GM19043 (cell line): ENCODE results near the gene TOPBP1.
"Not testable (repeated sequence)": the region's sequence is repeated elsewhere in the genome, so short reads cannot be mapped to it uniquely, and the experiment has no call there.

ENCODE experiments used
- ATAC-seq: cut with Tn5 transposase; IDR thresholded peaks from one replicate; pipeline ENCODE4 v1.9.1; 2021; ENCODE audit warnings: low read depth; ENCODE audit not compliant: unreplicated experiment

Gene TOPBP1

DNA sequence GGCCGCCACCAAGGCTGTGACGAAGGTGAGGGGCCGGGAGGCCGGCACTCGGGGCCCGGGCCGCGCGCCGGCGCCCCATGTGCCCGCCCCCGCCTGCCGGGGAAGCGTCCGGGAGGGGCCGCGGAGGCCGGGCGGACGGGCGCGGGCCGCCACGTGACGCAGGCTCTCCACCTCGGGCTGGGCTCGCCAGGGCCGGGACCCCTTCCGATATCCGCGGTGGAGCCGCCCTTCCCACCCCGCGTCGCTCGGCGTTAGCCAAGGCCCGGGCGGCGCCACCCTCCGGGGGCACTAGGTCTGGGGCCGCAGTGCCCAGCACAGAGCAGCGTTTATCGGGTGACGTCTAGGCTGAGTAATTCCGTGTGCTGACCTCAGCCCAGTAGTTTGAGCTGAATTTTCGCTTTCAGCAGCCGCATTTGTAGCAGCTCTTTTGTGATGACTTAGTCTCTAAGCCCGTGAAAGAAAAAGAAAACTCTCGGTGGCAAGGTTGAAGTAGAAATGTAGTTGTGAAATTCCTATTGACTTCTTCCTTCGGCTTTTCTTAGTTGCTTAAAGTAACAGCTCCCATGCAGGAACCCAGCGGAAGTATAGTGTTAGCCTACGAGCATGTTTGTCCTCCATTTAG, 87.4 kb downstream of the TOPBP1 start:
- ATAC-seq, result peak; percentile 20

DNA sequence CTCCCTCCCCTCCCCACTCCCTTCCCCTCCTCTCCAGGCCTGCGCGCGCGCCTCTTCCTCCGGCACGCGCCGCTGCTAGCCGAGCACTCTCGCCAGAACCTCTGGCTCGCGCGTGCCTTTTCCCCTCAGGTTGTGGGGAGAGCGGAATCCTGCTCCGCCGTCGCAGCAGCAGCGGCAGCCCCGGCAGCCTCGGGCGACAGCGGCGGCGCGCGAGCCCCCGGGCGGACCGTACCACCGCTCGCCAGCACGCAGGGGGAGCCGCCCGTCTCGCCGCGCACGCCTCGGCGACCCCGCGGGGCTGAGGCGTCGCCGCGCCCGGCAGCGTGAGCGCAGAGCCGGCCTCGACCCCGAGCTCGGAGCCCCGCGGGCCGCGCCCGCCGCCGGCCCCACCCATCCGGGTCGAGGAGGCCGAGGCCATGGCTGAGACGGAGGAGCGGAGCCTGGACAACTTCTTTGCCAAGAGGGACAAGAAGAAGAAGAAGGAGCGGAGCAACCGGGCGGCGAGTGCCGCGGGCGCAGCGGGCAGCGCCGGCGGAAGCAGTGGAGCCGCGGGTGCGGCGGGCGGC, 88.0 kb downstream of the TOPBP1 start, which contains the start of gene CDV3:
Gene CDV3, plus strand, starts transcription at position 58 of the 566 bp plus-strand sequence. Its CDS starts 359 bp downstream, at position 417.
- peak; percentile 19 for ATAC-seq

DNA sequence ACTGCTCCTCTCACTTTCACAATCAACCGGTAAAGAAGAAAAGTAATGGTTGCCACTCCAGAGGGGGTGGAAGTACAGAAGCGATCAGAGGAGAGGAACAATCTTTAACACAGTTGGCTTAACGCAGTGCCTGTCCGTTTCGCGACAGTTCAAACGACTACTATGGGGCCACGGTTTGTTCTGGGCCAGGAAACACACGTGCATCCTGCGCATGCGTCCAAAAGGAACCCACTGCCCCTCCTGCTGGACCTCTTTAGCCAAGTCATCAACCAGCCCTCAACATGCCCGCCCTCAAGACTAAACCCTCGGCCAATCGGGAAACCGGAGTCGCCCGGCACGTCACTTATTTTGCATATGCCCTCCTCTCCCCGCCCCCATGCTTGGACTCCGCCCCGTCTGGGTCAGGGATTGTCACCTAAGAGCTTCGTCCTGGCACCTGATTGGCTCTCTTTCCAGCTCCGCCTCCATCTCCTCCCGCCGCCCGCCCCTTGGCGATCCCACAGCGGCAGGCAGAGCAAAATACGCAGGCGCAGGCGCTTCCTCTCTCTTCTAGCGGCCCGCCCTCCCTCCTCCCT, 88.6 kb downstream of the TOPBP1 start:
- ATAC-seq, result peak; percentile 75

DNA sequence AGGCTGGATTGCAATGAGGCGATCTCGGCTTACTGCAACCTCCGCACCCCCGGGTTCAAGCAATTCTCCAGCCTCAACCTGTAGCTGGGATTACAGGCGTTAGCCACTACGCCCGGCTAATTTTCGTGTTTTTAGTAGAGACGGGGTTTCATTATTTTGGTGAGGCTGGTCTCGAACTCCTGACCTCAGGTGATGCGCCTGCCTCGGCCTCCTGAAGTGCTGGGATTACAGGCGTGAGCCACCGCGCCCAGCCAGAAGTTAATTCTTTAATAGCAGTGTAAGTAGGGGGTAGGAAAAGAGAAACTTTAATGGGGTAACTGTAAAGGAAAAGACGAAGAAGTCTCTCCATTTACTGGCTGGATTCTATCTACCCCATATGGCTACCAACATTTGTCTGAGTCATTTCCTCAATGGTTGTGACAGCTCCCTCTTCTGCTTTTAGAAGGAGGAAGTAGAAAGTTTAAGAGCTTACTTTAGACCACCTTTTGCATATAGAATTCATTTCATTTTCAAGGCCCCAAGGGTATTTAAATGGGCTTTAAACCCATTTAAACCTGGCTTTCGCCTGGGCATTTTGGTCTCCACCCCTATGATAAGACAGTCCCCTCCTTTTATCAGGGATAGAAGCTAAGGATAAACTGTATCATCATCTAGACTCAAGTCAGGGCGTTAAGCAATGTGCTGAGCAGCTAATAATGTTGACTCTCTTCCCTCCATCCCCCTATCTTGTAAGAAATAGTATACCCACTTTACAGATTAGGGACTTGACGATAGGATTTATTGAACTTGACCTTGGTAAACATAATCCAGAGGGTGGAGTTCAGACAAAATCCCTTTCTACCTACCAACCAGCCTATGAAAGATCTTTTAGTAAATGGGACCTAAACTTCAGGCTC, 89.3 kb downstream of the TOPBP1 start:
- no peak for ATAC-seq

DNA sequence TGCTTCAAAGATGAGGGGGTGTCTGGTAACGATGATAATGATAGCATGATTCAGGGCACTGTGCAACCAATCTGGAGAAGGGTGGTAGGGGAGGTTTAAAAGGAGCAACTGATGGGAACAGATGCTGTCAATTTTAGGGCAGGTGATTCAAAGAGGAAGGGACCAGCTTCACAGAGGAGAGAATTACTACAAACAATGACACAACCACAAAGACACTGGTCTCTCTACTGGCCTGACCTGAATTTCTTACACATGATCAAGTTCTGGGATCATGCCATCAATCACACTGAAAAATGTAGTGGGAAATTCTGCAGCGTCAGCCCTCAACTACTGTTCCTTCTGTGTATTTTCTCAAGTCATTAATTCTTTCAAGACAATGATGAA, 90.8 kb downstream of the TOPBP1 start:
- ATAC-seq, result no peak

DNA sequence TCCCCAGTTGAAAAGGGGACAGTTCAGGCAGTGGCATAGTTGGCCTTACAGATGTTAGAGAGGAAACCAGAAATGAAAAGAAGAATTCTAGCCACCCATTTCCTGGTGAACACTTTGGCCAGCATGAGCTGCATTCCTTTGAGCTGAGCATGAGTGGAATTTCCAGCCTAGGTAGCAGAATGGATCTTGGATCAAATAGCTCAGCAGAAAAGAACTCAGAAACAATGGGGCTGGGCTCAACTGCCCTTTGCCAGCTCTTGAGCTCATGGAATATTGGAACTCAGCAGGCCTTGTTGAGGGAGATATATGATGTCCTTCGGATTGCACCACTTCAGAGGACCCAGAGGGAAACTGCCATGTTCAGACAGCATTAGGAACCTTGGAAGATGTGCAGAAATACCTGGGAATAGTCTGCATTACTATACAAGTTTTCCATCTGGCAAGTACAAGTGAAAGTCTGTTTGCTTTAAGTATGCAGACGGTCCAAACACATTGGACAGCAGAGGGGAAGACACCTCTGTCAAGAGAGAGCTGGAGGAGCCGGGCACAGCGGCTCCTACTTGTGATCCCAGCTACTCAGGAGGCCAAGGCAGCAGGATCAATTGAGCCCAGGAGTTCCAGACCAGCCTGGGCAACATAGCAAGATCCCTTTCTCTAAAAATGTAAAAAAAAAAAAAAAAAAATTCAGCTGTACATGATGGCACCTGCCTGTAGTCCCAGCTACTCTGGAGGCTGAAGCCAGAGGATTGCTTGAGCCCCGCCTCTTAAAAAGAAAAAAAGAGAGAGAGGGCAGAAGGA, 91.4 kb downstream of the TOPBP1 start:
- ATAC-seq, result no peak

DNA sequence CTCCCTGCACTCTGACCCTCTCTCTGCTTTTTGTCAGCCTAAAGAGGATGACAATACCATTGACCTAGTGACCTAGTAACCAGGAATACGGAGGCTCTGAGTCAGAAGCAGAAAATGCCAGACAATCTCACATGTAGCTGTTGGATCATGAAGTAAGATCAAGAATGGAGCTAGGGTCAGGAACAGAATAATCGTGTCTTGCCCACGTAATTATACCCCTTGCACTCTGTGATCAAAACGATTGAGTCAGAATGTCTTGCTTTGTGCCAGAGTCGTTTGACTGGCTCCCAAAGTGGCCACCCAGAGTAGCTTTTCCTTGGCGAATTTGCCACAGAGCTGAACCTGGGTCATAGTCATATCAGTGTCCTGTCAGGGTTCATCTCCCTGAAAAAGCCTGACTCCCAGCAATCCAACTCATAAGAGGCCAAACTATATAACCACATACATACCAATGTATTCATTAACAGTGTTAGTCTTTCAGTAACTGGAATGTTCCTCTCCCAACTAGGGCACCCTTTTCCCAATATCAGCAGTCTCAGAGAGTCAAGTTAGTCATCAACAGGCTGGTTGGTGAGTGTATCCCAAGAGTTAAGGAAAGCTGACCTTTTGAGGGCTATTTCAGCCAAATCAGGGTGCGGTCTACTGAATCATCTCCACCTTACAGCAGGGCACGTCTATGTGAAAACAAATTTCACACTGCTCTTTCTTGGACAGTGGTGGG, 93.3 kb downstream of the TOPBP1 start:
- ATAC-seq, result no peak

DNA sequence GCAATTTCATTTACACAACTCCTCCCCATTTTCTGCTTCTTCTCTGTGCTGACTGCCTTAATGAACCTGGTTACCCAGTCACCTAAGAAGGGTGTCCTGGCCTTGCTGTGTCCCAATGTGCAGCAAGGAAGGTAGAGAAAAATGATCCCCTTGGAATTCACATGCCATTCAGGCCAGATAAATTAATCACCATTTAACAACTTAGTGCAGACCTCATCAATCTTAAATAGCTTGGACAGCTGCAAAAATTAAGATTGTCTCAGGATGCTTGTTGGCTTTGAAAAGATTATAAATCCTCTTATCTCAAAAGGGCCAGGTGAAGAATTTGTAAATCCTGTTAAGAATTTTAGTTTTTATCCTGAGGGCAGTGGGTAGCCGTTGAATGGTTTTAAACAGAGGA, 97.9 kb downstream of the TOPBP1 start:
- ATAC-seq, result no peak

DNA sequence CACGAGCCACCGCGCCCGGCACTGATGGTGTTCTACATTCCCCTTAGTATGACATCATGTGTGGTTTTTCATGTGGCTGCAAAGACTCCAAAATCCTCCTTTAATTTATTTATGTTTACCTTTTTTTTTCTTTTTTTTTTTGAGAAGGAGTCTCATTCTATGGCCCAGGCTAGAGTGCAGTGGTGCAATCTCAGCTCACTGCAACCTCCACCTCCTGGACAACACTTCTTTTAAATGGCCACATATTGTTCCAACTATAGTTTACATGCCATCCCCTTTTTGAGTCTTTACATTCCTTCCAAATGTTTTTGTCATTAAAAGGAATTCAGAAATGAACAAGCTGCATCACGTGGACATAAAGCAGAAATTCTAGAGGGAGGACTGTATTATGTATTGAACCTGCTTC, 98.6 kb downstream of the TOPBP1 start:
- no peak for ATAC-seq

DNA sequence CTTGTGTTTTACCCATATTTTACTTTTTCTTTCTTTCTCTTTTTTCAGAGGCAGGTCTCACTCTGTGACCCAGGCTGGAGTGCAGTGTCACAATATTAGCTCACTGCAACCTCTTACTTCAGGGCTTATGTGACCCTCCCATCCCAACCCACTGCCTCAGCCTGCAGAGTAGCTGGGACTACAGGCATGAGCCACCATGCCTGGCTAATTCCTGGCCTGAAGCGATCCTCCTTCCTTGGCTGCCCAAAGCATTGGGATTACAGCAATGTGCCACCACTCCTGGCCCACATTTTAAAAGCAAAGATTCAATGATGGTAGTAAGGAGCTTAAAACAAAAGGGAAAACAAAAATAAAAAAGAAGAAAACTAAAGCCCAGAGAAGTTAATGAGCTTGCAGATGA, 99.4 kb downstream of the TOPBP1 start:
- no peak for ATAC-seq

DNA sequence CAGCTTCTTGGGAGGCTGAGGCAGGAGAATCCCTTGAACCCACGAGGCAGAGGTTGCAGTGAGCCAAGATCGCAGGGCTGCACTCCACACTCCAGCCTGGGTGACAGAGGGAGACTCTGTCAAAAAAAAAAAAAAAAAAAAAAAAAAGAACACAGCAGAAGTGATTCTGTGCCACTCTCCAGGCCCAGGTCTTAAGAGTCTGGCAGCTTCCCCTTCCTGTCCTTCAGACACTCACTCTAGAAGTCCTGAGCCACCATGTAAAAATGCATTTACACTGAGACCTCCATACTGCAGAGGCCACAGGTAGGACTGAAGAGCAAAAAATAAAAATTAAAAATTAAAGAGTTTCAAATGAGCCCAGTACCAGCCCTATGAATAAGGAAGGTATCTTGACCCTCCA, 100.1 kb downstream of the TOPBP1 start:
- no peak for ATAC-seq

DNA sequence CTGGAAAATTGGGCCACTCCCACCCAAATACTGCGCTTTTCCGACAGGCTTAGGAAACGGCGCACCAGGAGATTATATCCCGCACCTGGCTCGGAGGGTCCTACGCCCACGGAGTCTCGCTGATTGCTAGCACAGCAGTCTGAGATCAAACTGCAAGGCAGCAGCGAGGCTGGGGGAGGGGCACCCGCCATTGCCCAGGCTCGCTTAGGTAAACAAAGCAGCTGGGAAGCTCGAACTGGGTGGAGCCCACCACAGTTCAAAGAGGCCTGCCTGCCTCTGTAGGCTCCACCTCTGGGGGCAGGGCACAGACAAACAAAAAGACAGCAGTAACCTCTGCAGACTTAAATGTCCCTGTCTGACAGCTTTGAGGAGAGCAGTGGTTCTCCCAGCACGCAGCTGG, 110.2 kb downstream of the TOPBP1 start:
- not testable (repeated sequence) for ATAC-seq
